ENCODE measurements around the gene NUCB1.
"Not testable (repeated sequence)": the region's sequence is repeated elsewhere in the genome, so short reads cannot be mapped to it uniquely, and the experiment has no call there.

The NUCB1 gene

DNA sequence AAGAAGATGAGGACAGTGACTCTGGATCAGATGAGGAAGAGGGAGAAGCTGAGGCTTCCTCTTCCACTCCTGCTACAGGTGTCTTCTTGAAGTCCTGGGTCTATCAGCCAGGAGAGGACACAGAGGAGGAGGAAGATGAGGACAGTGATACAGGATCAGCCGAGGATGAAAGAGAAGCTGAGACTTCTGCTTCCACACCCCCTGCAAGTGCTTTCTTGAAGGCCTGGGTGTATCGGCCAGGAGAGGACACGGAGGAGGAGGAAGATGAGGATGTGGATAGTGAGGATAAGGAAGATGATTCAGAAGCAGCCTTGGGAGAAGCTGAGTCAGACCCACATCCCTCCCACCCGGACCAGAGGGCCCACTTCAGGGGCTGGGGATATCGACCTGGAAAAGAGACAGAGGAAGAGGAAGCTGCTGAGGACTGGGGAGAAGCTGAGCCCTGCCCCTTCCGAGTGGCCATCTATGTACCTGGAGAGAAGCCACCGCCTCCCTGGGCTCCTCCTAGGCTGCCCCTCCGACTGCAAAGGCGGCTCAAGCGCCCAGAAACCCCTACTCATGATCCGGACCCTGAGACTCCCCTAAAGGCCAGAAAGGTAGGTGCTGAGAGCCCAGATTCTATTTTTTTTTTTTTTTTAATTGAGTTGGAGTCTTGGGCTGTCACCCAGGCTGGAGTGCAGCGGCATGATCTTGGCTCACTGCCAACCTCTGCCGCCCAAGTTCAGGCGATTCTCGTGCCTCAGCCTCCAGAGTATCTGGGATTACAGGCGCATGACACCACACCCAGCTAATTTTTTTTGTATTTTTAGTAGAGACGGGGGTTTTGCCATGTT, 25.6 kb upstream of the NUCB1 start:
- no peak for DNase-seq

- peak; percentile 48 to 54 for DNase-seq
Measured at GRCh38 chr19:48876043-48876981, 23.8 kb upstream of the NUCB1 start.

GRCh38 chr19:48877855-48878195, 22.3 kb upstream of the NUCB1 start:
- DNase-seq = no peak

- no peak for DNase-seq
Measured at GRCh38 chr19:48878196-48879024, 21.7 kb upstream of the NUCB1 start.

DNA sequence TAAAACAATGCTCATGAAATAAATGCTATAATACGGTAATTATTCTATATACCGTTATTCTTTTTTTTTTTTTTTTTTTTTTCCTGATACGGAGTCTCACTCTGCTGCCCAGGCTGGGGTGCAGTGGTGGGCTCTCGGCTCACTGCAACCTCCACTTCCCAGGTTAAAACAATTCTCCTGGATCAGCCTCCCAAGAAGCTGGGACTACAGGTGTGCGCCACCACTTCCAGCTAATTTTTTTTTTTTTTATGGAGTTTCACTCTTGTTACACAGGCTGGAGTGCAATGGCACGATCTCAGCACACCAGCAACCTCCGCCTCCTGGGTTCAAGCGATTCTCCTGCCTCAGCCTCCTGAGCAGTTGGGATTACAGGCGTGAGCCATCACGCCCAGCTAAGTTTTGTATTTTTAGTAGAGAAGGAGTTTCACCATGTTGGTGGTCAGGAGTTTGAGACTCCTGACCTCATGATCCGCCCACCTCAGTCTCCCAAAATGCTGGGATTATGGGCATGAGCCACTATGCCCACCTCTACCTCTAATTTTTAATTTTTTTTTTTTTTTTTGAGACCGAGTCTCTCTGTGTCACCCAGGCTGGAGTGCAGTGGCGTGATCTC, 21.0 kb upstream of the NUCB1 start:
- no peak for DNase-seq

DNA sequence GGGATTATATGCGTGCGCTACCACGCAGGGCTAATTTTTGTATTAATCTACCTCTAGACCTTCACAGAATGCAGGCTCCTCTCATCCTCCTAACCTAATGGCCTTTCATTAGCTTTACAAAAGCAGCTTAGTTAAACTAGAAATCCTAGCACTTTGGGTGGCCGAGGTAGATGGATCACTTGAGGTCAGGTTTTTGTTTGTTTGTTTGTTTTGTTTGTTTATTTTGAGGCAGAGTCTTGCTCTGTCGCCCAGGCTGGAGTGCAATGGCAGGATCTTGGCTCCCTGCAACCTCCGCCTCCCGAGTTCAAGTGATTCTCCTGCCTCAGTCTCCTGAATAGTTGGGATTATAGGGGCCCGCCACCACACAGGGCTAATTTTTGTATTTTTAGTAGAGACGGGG, 20.4 kb upstream of the NUCB1 start:
- not testable (repeated sequence) for DNase-seq

GRCh38 chr19:48881741-48882657, 18.1 kb upstream of the NUCB1 start:
- DNase-seq = no peak

GRCh38 chr19:48883726-48884125, 16.4 kb upstream of the NUCB1 start:
- no peak for DNase-seq

GRCh38 chr19:48887861-48888612, 12.1 kb upstream of the NUCB1 start:
- no peak for DNase-seq

- not testable (repeated sequence) for DNase-seq
Measured at GRCh38 chr19:48889496-48889895, 10.6 kb upstream of the NUCB1 start.

DNA sequence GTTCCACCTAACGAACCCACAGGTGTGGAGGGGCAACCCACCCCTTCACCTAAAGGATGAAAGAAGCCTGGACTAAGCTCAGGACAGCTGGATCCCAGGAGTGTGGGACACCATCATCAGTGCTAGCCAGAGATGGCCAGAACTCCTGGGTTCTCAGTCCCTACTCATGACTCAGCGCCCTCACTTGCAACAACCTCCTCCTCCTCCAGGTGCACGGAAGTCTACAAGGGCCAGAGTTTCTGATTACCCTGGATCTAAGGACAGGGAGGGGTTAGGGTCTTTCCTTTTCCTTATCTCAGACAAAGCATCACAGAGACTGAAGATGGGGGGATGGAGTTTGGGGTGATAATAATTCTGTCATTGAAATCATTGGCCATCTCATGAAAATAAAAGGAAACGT, 9.6 kb upstream of the NUCB1 start:
- no peak for DNase-seq

- no peak for DNase-seq
Measured at GRCh38 chr19:48895226-48895625, 4.9 kb upstream of the NUCB1 start.

GRCh38 chr19:48896191-48896720, 3.9 kb upstream of the NUCB1 start:
- peak in 1 of 2 donors; percentile 27 for DNase-seq

DNA sequence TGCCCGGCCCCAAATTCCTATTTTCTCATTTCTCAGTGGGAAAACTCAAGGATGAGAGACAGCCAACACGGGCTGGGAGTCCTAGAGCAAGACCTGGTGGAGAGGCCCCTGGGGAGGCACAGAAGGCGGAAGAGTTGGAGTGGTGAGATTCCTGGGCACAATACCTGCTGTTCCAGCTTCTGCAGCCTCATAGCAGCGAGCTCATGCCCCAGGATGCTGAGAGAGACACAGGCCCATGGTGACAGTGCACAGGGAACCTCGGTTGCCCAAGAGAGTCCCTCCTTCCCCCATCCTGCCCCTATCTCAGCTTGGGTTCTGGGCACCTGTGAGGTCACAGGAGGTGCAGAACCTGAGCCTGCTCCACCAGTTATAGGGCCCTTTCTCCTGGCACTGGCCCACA, 2.9 kb upstream of the NUCB1 start:
- DNase-seq = no peak

GRCh38 chr19:48899386-48899749, 744 bp upstream of the NUCB1 start:
- DNase-seq = not testable (repeated sequence)

- DNase-seq = peak in 1 of 2 donors; percentile 18
Measured at GRCh38 chr19:48900477-48901406, 630 bp downstream of the NUCB1 start.

DNA sequence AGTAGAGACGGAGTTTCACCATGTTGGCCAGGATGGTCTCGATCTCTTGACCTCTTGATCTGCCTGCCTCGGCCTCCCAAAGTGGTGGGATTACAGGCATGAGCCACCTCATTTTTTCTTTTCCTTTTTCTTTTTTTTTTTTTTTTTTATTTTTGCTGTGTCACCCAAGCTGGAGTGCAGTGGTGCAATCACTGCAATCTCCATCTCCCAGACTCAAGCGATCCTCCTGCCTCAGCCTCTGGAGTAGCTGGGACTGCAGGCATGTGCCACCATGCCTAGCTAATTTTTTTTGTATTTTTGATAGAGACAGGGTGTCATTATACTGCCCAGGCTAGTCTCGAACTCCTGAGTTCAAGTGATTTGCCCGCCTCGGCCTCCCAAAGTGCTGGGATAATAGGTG, 2.2 kb downstream of the NUCB1 start:
- DNase-seq = not testable (repeated sequence)

- not testable (repeated sequence) for DNase-seq
Measured at GRCh38 chr19:48903788-48904187, 3.7 kb downstream of the NUCB1 start.

DNA sequence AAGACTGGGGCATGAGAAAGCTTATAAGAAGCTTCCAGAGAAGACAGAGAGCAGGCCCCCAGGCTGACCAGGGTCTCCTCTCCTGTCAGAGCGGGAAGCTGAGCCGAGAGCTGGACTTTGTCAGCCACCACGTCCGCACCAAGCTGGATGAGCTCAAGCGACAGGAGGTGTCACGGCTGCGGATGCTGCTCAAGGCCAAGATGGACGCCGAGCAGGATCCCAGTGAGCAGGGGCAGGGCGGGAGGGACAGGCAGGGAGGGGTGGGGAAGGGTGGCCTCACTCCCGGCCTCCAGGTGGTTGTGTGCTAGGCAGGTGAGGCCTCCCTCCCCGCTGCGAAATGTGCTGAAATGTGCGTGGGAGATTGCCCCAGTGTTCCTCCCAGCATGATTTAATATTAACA, 5.6 kb downstream of the NUCB1 start:
- no peak for DNase-seq
